ENCODE results near the gene LMX1A. TPM values are rescaled to one million over a fixed set of nuclear protein-coding genes. Genes with fewer than 3 reads are reported as not detected.

Gene LMX1A
- total and polyA plus RNA-seq, 9 of the 15 experiments (the other 6 are each of a cell fraction or from before 2014, with no cell fraction given), result not detected

DNA sequence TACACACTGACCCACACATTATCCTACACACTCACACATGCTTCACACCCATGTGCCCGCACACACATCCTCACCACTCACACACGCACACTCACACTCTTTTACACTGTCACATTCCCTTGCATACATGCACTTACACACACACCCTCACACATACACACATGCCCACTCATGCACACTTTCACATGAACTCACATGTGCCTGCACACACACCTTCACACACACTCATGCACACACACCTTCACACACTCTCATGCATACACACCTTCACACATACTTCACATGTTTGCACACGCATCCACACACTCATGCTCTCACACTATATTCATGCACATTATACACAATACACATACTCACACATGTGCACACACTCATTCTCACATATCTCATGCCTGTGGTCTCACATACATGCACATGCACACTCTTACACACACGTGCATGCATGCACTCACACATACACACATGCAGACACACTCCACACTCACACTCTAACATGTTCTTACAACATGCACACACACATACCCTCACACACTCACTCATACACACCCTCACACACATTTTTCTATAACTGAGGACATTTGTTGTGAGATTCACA is 46.1 kb upstream of the LMX1A start:
- 7% methylated on average over 4 of the region's 4 CpGs for WGBS (ENCODE audit: insufficient coverage, low coverage, missing lambda C conversion rate)
- POLR2A ChIA-PET, result no interaction called here

More for the DNA sequence above, 46.1 kb upstream of the LMX1A start:
- Histone ChIP-seq H2AFZ (ENCODE audit: low read depth, low read length) (no peak overlapping the region), H3K9me3 (replicated peaks; ENCODE audit: control insufficient read depth, insufficient read depth, low read depth, low read length) (no peaks in the 10 kb centered on the region), H3K27ac (ENCODE audit: extremely low read depth, low read depth, low read length) (no peak overlapping the region), H4K20me1 (replicated peaks; ENCODE audit: control insufficient read depth, insufficient read depth, low read length) (0 out of 2 replicates have a peak, but pooled peaks cover 7% of the 10 kb centered on the region), H3K4me1 (replicated peaks in 1 of 2; ENCODE audit: control insufficient read depth in 2 of 2, insufficient read depth in 2 of 2, low read length in 2 of 2) (no peaks in the 10 kb centered on the region), H3K9me1 (ENCODE audit: control insufficient read depth, insufficient read depth, low read length) (no peaks in the 10 kb centered on the region), H3K4me3 (no peak overlapping the region), H3K79me2 (ENCODE audit: control insufficient read depth, insufficient read depth, low read length) (no peaks in the 10 kb centered on the region), H3K36me3 (ENCODE audit: control insufficient read depth, insufficient read depth, low read length) (no peaks in the 10 kb centered on the region), H3K27me3 (ENCODE audit: control insufficient read depth in 2 of 2, insufficient read depth in 2 of 2, low read length in 2 of 2) (peaks cover 6 to 28% of the 10 kb centered on the region in 2 experiments; a peak in 3 of 5 replicates), H3K4me2 (ENCODE audit: insufficient read depth, low read length) (no peak overlapping the region), H3K9ac (ENCODE audit: insufficient read depth in 1 of 2, low read depth in 2 of 2, low read length in 2 of 2) (no peak overlapping the region)
- intact Hi-C loops (cut with micrococcal nuclease), result no loop called here
- no peak for DNase-seq (ENCODE audit: extremely low read depth in 1 of 4, low spot score in 3 of 4)
- no TSS peak for BruUV-seq (replicated peaks)
- TF ChIP-seq PHTF2 (CRISPR knock-in tag; IDR thresholded peaks at IDR 0.05), result no peak
- no peak for TF ChIP-seq NCOA1 (IDR thresholded peaks at IDR 0.05; ENCODE audit: low read depth)
- TF ChIP-seq, protein P1, sequence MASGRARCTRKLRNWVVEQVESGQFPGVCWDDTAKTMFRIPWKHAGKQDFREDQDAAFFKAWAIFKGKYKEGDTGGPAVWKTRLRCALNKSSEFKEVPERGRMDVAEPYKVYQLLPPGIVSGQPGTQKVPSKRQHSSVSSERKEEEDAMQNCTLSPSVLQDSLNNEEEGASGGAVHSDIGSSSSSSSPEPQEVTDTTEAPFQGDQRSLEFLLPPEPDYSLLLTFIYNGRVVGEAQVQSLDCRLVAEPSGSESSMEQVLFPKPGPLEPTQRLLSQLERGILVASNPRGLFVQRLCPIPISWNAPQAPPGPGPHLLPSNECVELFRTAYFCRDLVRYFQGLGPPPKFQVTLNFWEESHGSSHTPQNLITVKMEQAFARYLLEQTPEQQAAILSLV (tag; IDR thresholded peaks at IDR 0.05), result no peak
- no peak for TF ChIP-seq NKRF (IDR thresholded peaks at IDR 0.05; ENCODE audit: borderline replicate concordance)
- FAIRE-seq, result no peak
- ATAC-seq, result no peak
- in situ Hi-C loops (cut with MboI), result no loop called here
- CTCF ChIA-PET (ENCODE audit: low intra/inter-chr PET ratio), result no interaction called here
